Right ventricle myocardium superior (tissue), 1 donor: ENCODE measurements around the gene USP31. TPM values are rescaled to one million over a fixed set of nuclear protein-coding genes. Genes with fewer than 3 reads are reported as not detected.
A peak's percentile ranks its signal among the peaks of the same experiment; 100 is the strongest.

Source experiments
- ATAC-seq: fragments of 200-7000 bp; cut with Tn5 transposase; one replicate; pipeline ENCODE4 v1.9.1; 2020; ENCODE audit warnings: mild to moderate bottlenecking; ENCODE audit not compliant: poor library complexity
- DNase-seq: peaks from one replicate; pipeline ENCODE4 v3.0.0-alpha.2; 2020
- intact Hi-C: fragments of 100-400 bp; cut with DNase I; formaldehyde crosslinking; loops from one replicate; pipeline ENCODE4 v1.11.2; 2022
- long read RNA-seq: library from polyadenylated mRNA; unstranded; transcript quantifications from one replicate; pipeline ENCODE4 v2.0.0, GENCODE V29; 2021
- total RNA-seq: library from RNA; stranded (reverse); fragmentation: NEBNext Ultra II Directional; extraction: Animal tissue kit (Norgen Biotek cat#: 25700); gene quantifications from one replicate; pipeline ENCODE4 v1.2.1, GENCODE V29; 2021
- donor health status: DM: no; HTN: yes; CAD: no; lungs with severe emphysema.

Gene USP31
- total RNA-seq = 25.7 TPM
- long read RNA-seq, full-length matches to known transcripts = 2 of 36 reads
- long read RNA-seq, partial matches to known transcripts = 29 of 36 reads
- long read RNA-seq, other reads (novel, unspliced or antisense) = 5 of 36 reads

GRCh38 chr16:23149267-23149992 is at the start of gene USP31:
Gene USP31 (minus strand): TSS chr16:23149452. CDS start chr16:23149270, 182 bp downstream.
- intact Hi-C loops = loop anchor here (5.0 kb wide), 1 partner anchor 77 kb away; no protein-coding TSS in a partner anchor
- peak; percentile 97 for ATAC-seq
- peak; percentile 98 for DNase-seq

GRCh38 chr16:23196539-23196938 is 47.3 kb upstream of the USP31 start:
- no peak for DNase-seq
- intact Hi-C loops = no loop called here

DNA sequence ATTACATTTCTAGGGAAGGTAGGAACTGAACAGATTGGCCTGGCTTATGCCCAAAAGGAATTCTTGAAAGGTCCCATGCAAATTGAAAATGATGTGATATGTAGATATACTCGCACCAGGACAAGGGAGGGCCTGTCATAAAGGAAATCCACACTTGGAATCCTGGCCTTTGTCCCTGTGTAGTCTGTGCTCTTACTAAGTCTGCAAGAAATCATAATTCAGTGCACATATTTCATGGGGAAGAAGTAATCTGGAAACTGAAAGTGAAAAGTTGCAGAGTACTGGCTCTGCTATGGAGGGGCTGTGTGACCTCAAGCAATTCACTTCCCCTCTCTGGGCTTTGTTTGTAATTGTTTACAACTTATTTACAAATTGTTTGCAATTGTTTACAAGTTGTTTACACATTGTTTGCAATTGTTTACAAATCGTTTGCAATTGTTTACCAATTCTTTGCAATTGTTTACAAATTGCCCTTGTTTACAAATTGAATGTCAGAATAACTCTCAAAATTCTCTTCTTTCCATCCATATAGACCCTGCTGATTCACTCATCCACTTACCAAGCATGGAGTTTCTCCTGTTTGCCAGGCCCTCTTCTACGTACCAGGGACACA is 46.2 kb upstream of the USP31 start:
- DNase-seq (no peak), ATAC-seq (peak; percentile 65)
- intact Hi-C loops = no loop called here

More at GRCh38 chr16:23196539-23196938, 47.3 kb upstream of the USP31 start:
- ATAC-seq = no peak

DNA sequence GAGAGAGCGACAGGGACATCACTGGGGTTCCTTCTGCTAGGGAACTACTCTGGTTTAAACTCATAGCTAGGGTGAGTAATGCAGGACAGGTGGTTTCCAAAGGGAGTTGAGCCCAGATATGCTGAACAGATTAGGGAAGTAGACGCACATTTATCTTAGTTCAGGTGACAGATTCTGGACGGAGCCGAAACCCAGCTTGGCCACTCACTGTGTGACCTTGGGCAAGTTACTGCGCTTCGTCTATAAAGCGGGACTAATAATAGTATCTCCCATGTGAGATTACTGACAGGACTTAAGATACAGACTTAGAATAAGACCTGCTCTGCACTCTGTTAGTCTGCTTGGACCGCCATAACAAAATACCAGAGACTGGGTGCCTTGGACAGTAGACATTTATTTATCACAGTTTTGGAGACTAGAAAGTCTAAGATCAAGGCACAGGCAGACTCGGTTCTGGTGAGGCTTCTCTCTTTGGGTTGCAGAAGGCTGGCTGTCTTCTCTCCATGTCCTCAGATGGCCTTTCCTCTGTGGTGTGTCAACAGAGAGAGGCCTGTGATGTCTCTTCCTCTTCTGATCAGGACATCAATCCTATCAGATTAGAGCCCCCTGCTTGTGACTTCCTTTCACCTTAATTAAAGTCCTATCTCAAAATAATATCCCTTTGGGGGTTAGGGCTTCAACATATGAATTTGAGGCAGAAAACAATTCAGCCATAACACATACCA is 45.4 kb upstream of the USP31 start:
- intact Hi-C loops = no loop called here
- ATAC-seq (peak; percentile 73), DNase-seq (no peak)

DNA sequence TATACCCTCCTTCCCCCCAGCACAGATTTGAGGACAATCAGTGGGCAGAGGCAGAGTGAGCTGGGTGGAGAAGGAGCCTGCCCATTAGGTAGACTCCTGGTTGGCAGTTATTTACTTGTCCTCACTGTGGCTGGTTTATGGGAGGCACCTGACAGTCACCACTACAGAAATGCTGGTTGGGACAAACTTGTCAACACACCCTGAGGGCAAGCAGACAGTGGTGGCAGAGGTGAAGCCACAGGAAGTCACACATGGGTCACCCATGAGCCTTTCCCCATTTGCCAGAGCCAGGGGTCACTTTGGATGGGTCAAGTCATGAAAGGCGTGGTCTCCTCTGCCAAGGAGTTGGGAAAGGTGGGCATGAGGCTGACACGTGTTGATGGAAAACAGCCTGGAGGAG is 39.7 kb upstream of the USP31 start:
- no peak for DNase-seq
- intact Hi-C loops = loop anchor here (10.0 kb wide), 1 partner anchor 206 kb away; no protein-coding TSS in a partner anchor
- ATAC-seq = no peak

DNA sequence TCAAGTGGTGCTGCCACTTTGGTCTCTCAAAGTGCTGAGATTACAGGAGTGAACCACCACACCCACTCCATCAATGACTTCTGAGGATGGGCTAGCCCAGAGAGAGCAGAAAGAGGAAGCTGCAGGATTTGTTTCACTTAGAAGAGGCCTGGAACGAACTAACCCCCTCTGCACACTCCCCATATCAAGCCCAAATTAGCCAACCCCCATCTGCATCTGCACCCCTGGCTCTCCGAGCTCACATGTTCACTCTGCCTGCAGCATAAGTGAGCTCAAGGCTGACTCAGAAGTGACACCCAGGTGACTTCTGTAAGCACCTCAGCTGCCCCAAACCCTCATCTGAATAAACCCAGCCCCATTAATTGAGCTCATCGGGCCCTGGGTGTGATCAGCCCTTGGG is 38.1 kb upstream of the USP31 start:
- ATAC-seq (no peak), DNase-seq (no peak)
- intact Hi-C loops = loop anchor here (10.0 kb wide), 1 partner anchor 207 kb away; no protein-coding TSS in a partner anchor

DNA sequence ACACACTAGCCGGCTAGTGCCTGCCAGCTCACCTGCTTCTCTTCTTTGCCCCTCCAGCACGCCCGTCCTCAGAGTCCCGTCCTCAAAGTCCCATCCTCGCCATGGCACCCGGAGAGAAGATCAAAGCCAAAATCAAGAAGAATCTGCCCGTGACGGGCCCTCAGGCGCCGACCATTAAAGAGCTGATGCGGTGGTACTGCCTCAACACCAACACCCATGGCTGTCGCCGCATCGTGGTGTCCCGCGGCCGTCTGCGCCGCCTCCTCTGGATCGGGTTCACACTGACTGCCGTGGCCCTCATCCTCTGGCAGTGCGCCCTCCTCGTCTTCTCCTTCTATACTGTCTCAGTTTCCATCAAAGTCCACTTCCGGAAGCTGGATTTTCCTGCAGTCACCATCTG is 36.9 kb upstream of the USP31 start:
- no peak for DNase-seq
- ATAC-seq = no peak
- intact Hi-C loops = loop anchor here (10.0 kb wide), 1 partner anchor 209 kb away; no protein-coding TSS in a partner anchor

GRCh38 chr16:23185656-23186055 is 36.4 kb upstream of the USP31 start:
- ATAC-seq = peak; percentile 60
- DNase-seq = peak; percentile 51
- intact Hi-C loops = loop anchor here (10.0 kb wide), 1 partner anchor 209 kb away; no protein-coding TSS in a partner anchor

DNA sequence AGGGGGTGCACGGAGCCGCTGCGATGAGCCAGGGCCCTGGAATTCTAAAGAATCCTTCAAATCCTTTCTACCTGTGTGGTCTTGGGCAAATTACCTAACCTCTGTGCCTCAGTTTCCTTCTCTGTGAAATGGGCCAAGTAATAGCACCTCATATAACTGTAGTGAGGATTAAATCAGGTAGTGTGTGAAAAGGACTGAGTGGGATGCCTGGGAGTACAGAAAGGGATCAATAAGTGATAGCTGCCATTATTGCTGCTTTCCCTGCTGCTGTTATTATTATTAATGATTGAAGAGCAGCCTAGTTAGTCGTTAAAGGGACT is 34.3 kb upstream of the USP31 start:
- ATAC-seq (no peak), DNase-seq (no peak)
- intact Hi-C loops = loop anchor here (2.0 to 10.0 kb wide), 2 partner anchors 211 to 251 kb away; no protein-coding TSS in a partner anchor

DNA sequence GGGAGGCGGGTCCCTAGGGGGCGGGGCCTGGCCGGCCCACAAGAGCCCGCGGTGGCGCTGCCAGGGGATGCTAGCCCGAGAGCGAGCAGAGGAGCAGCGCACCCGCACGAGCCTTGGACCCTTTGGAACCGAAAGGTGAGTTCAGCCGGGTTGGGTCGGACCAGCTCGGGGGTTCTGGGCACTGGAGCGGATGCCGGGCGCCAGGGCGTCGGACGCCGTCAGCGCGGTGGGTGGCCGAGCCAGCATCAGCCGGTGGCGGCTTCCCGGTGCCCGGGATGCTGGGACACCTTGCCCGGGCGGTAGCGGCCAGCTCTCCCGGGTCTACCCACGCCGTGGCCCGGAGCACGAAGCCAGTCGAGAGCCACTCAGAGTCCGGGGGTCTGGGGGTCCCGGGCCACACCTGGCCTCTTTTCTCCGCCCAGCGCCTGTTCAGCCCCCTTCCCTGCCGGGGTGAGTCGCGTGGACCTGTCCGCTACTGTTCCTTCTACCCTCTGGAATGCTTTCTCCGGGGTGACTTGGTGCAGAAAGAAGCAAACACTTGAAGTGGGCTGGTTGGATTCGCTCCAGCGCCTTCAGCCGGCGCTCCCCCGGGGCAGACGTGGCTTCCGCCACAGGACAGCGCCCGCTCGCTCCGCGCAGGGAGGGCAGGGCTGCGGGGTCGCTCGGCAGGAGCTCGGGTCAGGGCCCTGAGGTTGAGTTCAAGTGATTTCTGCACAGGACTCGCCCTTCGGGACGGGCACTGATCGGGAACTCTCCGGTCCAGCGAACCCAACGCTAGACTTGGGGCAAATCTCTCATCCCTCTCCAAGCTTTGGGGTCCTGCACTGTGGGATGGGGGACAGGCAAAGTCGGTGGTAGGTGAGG is 33.7 kb upstream of the USP31 start, which contains the start of gene SCNN1G:
Gene SCNN1G, plus strand, starts transcription at position 67 of the 864 bp plus-strand sequence. CDS start 3,527 bp downstream, outside the sequence.
- ATAC-seq = peak; percentile 35
- intact Hi-C loops = loop anchor here (2.0 to 10.0 kb wide), 2 partner anchors 212 to 252 kb away; no protein-coding TSS in a partner anchor
- no peak for DNase-seq

DNA sequence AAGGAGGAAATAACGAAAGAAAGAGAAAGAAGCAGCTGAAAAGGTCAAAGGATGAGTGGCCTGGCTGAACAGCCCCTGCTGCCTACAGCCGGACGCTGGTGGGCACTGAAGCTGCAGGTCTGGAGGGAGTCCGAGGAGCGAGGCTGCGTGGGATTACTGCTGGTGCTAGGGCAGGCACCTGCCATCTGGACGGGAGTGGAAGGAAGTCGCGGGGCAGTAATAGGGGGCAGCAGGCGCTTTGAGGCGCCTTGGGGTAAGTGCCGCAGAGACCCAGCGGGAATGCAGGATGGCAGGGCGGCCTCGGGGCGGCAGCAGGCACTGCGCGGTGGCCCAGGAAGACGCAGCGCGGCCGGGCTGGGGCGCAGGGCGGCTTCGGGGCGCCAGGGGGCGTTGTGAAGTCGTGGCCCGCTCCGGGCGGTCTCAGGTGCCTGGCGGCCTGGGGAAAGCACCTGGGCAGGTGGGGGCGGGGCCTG is 33.0 kb upstream of the USP31 start:
- ATAC-seq = peak; percentile 97
- intact Hi-C loops = loop anchor here (2.0 to 10.0 kb wide), 2 partner anchors 213 to 253 kb away; no protein-coding TSS in a partner anchor

DNA sequence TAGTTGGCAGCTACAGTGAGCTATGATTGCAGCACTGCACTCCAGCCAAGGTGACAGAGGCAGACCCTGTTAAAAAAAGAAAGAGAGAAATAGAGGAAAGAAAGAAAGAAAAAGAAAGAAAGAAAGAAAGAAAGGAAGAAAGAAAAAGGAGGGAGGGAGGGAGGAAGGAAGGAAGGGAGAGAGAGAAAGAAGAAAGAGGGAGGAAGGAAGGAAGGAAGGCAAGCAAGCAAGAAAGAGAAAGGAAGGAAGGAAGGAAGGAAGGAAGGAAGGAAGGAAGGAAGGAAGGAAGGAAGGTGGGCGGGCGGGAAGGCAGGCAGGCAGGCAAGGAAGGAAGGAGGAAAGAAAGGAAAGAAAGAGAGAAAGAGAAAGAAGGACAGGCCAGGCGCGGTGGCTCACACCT is 32.3 kb upstream of the USP31 start:
- ATAC-seq (no peak), DNase-seq (no peak)
- intact Hi-C loops = loop anchor here (10.0 kb wide), 1 partner anchor 213 kb away; no protein-coding TSS in a partner anchor

More for the DNA sequence above, 33.0 kb upstream of the USP31 start:
- peak; percentile 78 for DNase-seq

DNA sequence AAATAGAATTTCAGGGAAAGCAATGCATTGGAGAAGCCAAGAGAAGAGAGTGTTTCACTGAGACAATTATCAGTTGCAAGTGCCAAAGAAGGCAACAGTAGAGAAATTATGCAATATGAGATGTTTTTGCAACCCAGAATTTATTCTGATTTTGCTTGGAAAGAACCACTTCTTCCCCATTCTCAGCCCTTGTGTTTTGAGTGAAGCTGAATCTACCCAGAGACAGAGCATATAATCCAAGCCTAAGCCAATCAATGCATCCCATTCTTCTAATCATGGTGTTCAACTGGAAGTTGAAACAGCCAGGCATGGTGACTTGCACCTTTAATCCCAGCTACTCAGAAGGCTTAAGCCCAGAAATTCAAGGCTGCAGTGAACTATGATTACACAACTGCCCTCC is 26.4 kb upstream of the USP31 start:
- intact Hi-C loops = no loop called here
- ATAC-seq (no peak), DNase-seq (no peak)

DNA sequence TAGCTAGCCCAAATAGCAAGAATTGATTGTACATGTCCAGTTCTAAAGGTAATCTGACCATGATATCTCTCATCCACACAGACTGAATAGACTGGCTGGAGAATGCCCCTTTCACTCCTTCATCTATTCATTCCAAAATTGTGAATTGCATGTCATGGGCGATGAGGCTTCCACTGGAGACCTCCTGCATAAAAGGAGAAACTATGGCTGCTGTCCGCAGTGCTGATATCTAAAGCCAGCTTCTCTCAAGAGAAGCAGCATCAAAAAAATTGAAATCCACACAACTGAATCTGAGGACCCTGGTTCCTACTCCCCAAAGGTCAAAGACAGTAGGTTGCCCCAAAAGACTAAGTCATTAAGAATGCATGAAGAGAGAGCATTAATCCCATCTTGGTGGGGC is 25.4 kb upstream of the USP31 start:
- no peak for ATAC-seq
- intact Hi-C loops = no loop called here
- DNase-seq = no peak

GRCh38 chr16:23172994-23173393 is 23.7 kb upstream of the USP31 start:
- ATAC-seq = no peak
- intact Hi-C loops = no loop called here
- no peak for DNase-seq

DNA sequence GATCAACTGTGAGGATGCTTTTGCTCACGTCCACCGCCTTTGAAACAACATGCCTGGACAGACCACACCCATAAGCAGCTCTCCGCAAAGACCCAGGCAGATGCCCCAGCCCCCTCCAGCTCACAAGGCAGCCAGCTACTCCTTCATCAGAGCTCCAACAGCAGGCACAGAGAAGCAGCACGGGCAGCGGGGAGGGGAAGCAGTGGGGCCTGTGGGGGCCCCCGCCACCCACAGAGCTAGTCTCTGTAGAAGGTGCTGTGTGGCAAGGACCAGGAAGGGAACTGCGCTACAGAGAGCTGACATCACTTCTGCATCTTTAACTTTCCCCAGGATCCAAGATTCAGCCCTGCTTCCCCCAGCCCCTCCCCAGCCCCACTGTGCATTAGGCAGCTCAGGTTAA is 23.3 kb upstream of the USP31 start:
- intact Hi-C loops = no loop called here
- ATAC-seq (no peak), DNase-seq (no peak)

GRCh38 chr16:23164736-23165135 is 15.5 kb upstream of the USP31 start:
- intact Hi-C loops = no loop called here
- DNase-seq (no peak), ATAC-seq (no peak)

- DNase-seq = no peak
- ATAC-seq = no peak
- intact Hi-C loops = no loop called here
Observed at GRCh38 chr16:23163921-23164320, 14.7 kb upstream of the USP31 start.
